ENCODE measurements around the gene TASOR.

Gene TASOR

GRCh38 chr3:56681984-56682461 lies 1.0 kb downstream of the TASOR start:
- no peak for DNase-seq

- no peak for DNase-seq
Observed at GRCh38 chr3:56680054-56680580, 2.9 kb downstream of the TASOR start.

GRCh38 chr3:56677286-56677685 lies 5.8 kb downstream of the TASOR start:
- no peak for DNase-seq

- no peak for DNase-seq
Observed at GRCh38 chr3:56673781-56674457, 9.1 kb downstream of the TASOR start.

GRCh38 chr3:56667973-56668579 lies 15.0 kb downstream of the TASOR start:
- DNase-seq = no peak

GRCh38 chr3:56664823-56665222 lies 18.2 kb downstream of the TASOR start:
- DNase-seq = no peak

GRCh38 chr3:56655709-56656108 lies 27.4 kb downstream of the TASOR start:
- no peak for DNase-seq

GRCh38 chr3:56654460-56654859 lies 28.6 kb downstream of the TASOR start:
- no peak for DNase-seq

- no peak for DNase-seq
Observed at GRCh38 chr3:56645407-56645806, 37.7 kb downstream of the TASOR start.

- no peak for DNase-seq
Observed at GRCh38 chr3:56633602-56634535, 49.2 kb downstream of the TASOR start.
